GM15510 (cell line): ENCODE data around the gene CASQ1.

Experiments used
- POLR2A ChIP-seq: IDR thresholded peaks from 3 replicates; pipeline ENCODE4 v1.6.1; 2011; ENCODE audit warnings: borderline replicate concordance; ENCODE audit not compliant: insufficient read length; ENCODE audit errors: extremely low read depth

The CASQ1 gene

GRCh38 chr1:160224606-160225005, 34.2 kb downstream of the CASQ1 start:
- TF ChIP-seq POLR2A = no peak

DNA sequence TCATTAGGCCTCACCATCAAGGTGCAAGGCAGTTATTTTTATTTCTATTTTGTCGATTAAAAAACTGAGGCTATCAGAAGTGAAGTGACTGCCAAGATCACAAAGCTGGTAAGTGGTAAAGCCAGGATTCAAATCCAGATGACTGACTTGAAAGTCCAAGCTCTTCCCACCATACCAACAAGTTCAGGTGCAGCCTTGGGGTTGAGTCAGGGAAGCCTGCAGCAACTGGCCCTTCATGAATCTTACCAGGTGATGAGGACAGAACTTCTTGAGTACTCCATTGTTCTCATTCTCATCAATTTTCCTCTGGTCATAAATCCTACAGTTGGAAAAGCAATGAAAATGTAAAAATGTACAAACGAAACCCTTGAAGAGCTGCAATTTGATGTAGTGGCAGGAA, 35.0 kb downstream of the CASQ1 start:
- TF ChIP-seq POLR2A = no peak

- TF ChIP-seq POLR2A = no peak
These were observed 36.2 kb downstream of the CASQ1 start for GRCh38 chr1:160226623-160227022.

DNA sequence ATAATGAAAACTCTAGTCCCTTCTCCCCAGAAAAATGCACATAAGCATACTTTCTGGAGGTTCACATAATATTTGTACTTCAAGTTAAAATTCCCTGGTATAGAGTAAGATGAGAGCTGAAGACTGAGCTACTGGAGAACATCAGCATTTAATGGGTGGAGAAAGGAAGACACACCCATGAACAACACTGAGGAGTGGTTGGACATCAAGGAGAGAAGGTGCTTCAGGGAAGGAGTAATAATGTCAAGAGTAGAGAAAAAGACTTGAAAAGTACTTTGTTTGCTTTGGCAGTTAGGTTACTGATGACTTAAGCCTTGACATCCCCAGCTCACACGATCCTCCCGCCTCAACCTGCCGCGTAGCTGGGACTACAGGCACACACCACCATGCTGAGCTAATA, 36.7 kb downstream of the CASQ1 start:
- no peak for TF ChIP-seq POLR2A

- TF ChIP-seq POLR2A = no peak
These were observed 37.2 kb downstream of the CASQ1 start for GRCh38 chr1:160227561-160227960.

DNA sequence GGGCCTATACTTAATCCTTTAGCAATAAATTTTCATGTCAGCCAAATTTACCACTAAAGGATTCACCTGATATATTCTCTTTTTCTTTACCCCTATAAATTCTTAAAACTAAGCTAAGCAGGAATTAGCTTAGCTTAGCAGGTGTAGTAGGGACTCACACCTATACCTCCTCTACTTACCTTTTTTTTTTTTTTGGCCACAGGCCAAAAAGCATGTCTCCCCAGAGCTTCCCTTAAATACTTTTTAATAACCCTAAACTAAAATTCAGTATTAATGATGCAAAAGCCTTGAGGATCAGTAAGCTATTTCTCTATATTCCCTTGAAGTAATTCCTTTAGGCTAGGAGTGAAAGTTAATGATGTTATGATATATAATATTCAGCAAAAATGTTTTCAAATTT, 38.1 kb downstream of the CASQ1 start:
- no peak for TF ChIP-seq POLR2A

GRCh38 chr1:160232911-160233310, 42.5 kb downstream of the CASQ1 start:
- TF ChIP-seq POLR2A = no peak

DNA sequence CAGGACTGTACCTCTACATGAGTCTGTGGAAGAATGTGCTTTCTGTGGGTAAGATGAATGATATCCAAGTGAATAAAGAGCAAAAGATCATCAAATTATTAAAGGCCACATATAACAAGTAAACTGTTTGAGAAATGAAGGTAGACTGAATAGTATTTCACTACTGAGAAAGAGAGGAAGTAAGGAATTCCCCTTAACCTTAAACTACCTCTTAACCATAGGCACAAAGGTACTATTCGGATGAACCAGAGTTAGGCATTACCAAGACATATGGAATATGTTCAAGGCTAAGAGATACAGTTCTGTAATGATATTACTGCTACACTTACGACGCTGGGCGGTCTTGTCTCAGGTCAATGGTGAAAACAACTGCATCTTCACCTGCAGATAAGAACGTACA, 46.4 kb downstream of the CASQ1 start:
- TF ChIP-seq POLR2A = no peak

DNA sequence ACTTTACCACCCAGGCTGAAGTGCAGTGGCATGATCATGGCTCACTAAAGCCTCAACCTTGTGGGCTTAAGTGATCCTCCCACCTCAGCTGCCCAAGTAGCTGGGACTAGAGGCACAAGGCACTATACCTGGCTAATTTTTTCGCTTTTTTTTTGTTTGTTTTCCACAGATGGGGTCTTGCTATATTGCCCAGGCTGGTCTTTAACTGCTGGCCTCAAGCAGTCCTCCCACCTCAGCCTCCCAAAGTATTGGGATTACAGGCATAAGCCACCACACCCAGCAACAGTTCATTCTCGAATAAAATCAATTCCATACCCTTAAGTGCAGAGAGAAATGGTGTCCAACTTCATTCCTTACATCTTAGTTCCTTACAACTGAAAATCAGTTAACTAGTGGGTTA, 47.2 kb downstream of the CASQ1 start:
- no peak for TF ChIP-seq POLR2A

DNA sequence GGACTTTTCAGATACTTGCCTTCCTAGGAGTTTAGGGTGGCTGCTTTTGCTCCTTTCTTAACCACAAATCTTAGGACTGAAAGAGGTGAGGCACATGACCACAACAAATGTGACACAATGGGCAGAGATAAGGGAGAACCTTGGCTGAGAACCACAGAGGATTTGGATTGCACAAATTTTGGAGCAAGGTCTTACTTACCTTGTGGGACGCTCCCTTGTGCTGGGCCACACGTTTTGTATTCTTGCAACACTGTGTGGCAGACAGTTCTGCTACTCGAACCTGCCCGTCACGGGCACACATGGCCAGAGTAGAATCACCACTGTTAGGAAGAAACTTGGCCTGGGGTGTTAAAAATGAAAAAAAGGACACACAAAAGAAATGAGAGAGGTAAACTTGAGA, 48.0 kb downstream of the CASQ1 start:
- TF ChIP-seq POLR2A = no peak

- no peak for TF ChIP-seq POLR2A
These were observed 49.4 kb downstream of the CASQ1 start for GRCh38 chr1:160239582-160240299.

DNA sequence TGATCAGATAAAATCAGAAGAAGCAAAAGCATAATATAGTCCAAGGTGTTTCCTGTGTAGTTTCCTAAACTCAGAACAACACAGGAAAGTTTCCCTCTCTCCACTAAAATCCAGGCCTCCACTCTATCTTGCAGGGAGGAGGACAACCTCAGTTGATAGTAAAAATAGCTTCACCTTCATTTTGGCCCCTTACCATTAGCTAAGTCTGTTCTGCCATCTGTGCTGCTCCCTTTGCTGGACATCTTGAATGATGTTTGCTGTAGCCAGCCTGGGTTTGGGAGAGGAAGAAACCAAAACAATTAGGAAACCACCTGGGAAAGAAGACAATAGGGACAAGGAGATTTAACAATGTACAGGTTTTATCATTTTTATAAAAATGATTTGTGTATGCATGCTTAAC, 53.4 kb downstream of the CASQ1 start:
- no peak for TF ChIP-seq POLR2A

DNA sequence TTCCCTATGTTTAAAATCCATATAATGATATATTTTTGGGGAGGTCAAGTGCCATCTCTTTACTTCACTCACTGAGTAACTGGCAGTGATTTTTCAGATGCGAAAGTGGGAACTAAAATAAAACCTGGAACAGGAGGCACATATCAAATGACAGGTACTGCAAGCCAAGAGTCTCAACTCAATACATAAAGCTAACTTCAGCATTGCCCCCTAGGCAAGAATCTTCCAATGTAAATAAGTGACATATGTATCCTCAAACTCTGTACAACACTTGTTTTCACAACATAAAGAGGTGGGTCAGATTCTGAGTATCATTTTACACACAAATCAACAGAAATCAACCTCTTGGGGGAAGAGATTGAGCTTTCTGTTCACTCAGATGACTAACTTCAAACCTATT, 53.8 kb downstream of the CASQ1 start:
- no peak for TF ChIP-seq POLR2A

GRCh38 chr1:160245434-160245833, 55.1 kb downstream of the CASQ1 start:
- TF ChIP-seq POLR2A = no peak

- no peak for TF ChIP-seq POLR2A
These were observed 56.7 kb downstream of the CASQ1 start for GRCh38 chr1:160247053-160247452.

- TF ChIP-seq POLR2A = no peak
These were observed 60.6 kb downstream of the CASQ1 start for GRCh38 chr1:160251011-160251410.
